ENCODE measurements around the gene DDIT3. TPM values are rescaled to one million over a fixed set of nuclear protein-coding genes. Genes with fewer than 3 reads are reported as not detected.

Gene DDIT3
- total and polyA plus RNA-seq, 2 of the 4 experiments (the other 2 are of a cell fraction), result 19.4 to 54.4 TPM

GRCh38 chr12:57518176-57518919 is 2.0 kb downstream of the DDIT3 start:
- ChIA-PET CTCF (no interaction called here), POLR2A (ENCODE audit: unreplicated experiment) (no interaction called here)
- Histone ChIP-seq H3K18ac (ENCODE audit: low read depth, low read length) (no peak overlapping the region), H3K4ac (ENCODE audit: low read depth, low read length) (no peak overlapping the region), H3K4me1 (ENCODE audit: control insufficient read depth, insufficient read depth, low read length) (peaks cover 12% of the 10 kb centered on the region), H3K9me3 (ENCODE audit: control insufficient read depth, insufficient read depth, low read length) (no peaks in the 10 kb centered on the region), H3K56ac (ENCODE audit: extremely low read depth, insufficient read depth, low read length) (no peak overlapping the region), H2AFZ (replicated peaks; ENCODE audit: low read length, poor library complexity) (no peak overlapping the region), H4K20me1 (ENCODE audit: insufficient read depth, low read length) (peaks cover 71% of the 10 kb centered on the region), H3K36me3 (ENCODE audit: control insufficient read depth, insufficient read depth, low read length) (peaks cover 46% of the 10 kb centered on the region), H2BK15ac (ENCODE audit: low read depth, low read length) (no peak overlapping the region), H2AK5ac (ENCODE audit: low read depth, low read length) (no peak overlapping the region), H2BK20ac (ENCODE audit: low read depth, low read length) (no peak overlapping the region), H3K23ac (ENCODE audit: low read depth, low read length) (peak overlapping the region; percentile 49), H2AK9ac (replicated peaks; ENCODE audit: low read depth, low read length, poor library complexity) (no peak overlapping the region), H2BK5ac (ENCODE audit: low read depth, low read length, poor library complexity, severe bottlenecking) (no peak overlapping the region), H4K5ac (ENCODE audit: low read depth, low read length) (no peak overlapping the region), H2BK120ac (ENCODE audit: low read depth, low read length) (no peak overlapping the region), H3K27ac (ENCODE audit: insufficient read depth, low read length) (no peak overlapping the region), H3K27me3 (ENCODE audit: control insufficient read depth, insufficient read depth, low read length) (no peaks in the 10 kb centered on the region), H3K9ac (ENCODE audit: low read depth, low read length) (peak overlapping the region; percentile 100; the same call in 1 of the 2 replicates), H3K9me1 (ENCODE audit: insufficient read depth, low read length) (peaks cover 6% of the 10 kb centered on the region; the same call in 1 of the 2 replicates), H3K4me3 (ENCODE audit: insufficient read depth, low read depth, low read length) (peak overlapping the region; percentile 95), H3K14ac (replicated peaks; ENCODE audit: low read depth, low read length) (peak overlapping the region; percentile 5; the same call in 1 of the 2 replicates), H4K8ac (ENCODE audit: low read depth in 2 of 2, low read length in 2 of 2) (peak overlapping the region in 1 of 2 experiments; percentile 0; a peak in 1 of 4 replicates), H3K79me1 (ENCODE audit: low read depth in 1 of 2, low read length in 2 of 2) (peaks cover 10 to 69% of the 10 kb centered on the region in 2 experiments), H4K91ac (ENCODE audit: insufficient read depth, low read depth, low read length) (no peak overlapping the region), H3K4me2 (ENCODE audit: low read depth, low read length) (peak overlapping the region; percentile 87)
- no peak for ATAC-seq (ENCODE audit: low read depth)
- 86% methylated on average over 1 of the region's 8 CpGs; no CpG with 5 or more reads in 1 of the 2 experiments for WGBS, 2 experiments (ENCODE audit: extremely low coverage in 2 of 2, insufficient read length in 1 of 2)
- dilution Hi-C loops (cut with HindIII; ENCODE audit: low sequenced_read_pairs, unreplicated experiment) (no loop called here), in situ Hi-C loops (cut with MboI; ENCODE audit: low sequenced_read_pairs) (no loop called here), intact Hi-C loops (cut with micrococcal nuclease) (no loop called here)
- TF ChIP-seq FOS (IDR thresholded peaks at IDR 0.05; ENCODE audit: low read depth, low read length) (no peak), CEBPB (IDR thresholded peaks at IDR 0.05; ENCODE audit: low read depth, low read length) (0 out of 2 replicates have a peak, but pooled peaks have one; percentile 26)
- no TSS peak for BruUV-seq (replicated peaks)
- no peak for DNase-seq

Measured in IMR-90 (cell line).